GM19455 (cell line): ENCODE results near the gene MAMDC2.

Source experiments
- ATAC-seq: cut with Tn5 transposase; IDR thresholded peaks from one replicate; pipeline ENCODE4 v1.9.1; 2021; ENCODE audit not compliant: unreplicated experiment

MAMDC2 gene

GRCh38 chr9:70043689-70044489, at the start of gene MAMDC2:
Gene MAMDC2, plus strand, starts transcription at chr9:70043848. Its CDS starts 350 bp downstream, at chr9:70044198.
- no peak for ATAC-seq

GRCh38 chr9:69995846-69996245, 47.8 kb upstream of the MAMDC2 start:
- no peak for ATAC-seq

- no peak for ATAC-seq
Observed at GRCh38 chr9:69996967-69997366, 46.7 kb upstream of the MAMDC2 start.

- no peak for ATAC-seq
Observed at GRCh38 chr9:69997524-69997923, 46.1 kb upstream of the MAMDC2 start.

GRCh38 chr9:69999315-69999714, 44.3 kb upstream of the MAMDC2 start:
- ATAC-seq = no peak

GRCh38 chr9:70000469-70000868, 43.2 kb upstream of the MAMDC2 start:
- ATAC-seq = no peak

- no peak for ATAC-seq
Observed at GRCh38 chr9:70003901-70004714, 39.5 kb upstream of the MAMDC2 start.

- no peak for ATAC-seq
Observed at GRCh38 chr9:70006306-70006705, 37.3 kb upstream of the MAMDC2 start.

- ATAC-seq = no peak
Observed at GRCh38 chr9:70007831-70008230, 35.8 kb upstream of the MAMDC2 start.

GRCh38 chr9:70010015-70010414, 33.6 kb upstream of the MAMDC2 start:
- no peak for ATAC-seq

- no peak for ATAC-seq
Observed at GRCh38 chr9:70011366-70011765, 32.3 kb upstream of the MAMDC2 start.

GRCh38 chr9:70012569-70012968, 31.1 kb upstream of the MAMDC2 start:
- ATAC-seq = no peak

- ATAC-seq = no peak
Observed at GRCh38 chr9:70013598-70014196, 30.0 kb upstream of the MAMDC2 start.

GRCh38 chr9:70015099-70015498, 28.5 kb upstream of the MAMDC2 start:
- ATAC-seq = no peak

GRCh38 chr9:70020217-70020616, 23.4 kb upstream of the MAMDC2 start:
- ATAC-seq = no peak

- no peak for ATAC-seq
Observed at GRCh38 chr9:70020991-70021571, 22.6 kb upstream of the MAMDC2 start.

- no peak for ATAC-seq
Observed at GRCh38 chr9:70028287-70028686, 15.4 kb upstream of the MAMDC2 start.

GRCh38 chr9:70030156-70030555, 13.5 kb upstream of the MAMDC2 start:
- no peak for ATAC-seq

GRCh38 chr9:70031141-70031545, 12.5 kb upstream of the MAMDC2 start:
- no peak for ATAC-seq

- no peak for ATAC-seq
Observed at GRCh38 chr9:70034271-70034711, 9.4 kb upstream of the MAMDC2 start.

GRCh38 chr9:70035691-70036090, 8.0 kb upstream of the MAMDC2 start:
- no peak for ATAC-seq
